ENCODE data around the gene SYNGAP1. TPM values are rescaled to one million over a fixed set of nuclear protein-coding genes. Genes with fewer than 3 reads are reported as not detected.

The SYNGAP1 gene
- polyA plus RNA-seq, 2 of the 4 experiments (the other 2 are of a cell fraction): 2.2 to 10.8 TPM

- Histone ChIP-seq H3K27ac (no peak overlapping the region), H3K4me2 (no peak overlapping the region), H3K4me1 (peaks cover 7% of the 10 kb centered on the region; the same call in 2 of the 3 replicates), H3K4me3 (no peak overlapping the region), H3K9me3 (no peaks in the 10 kb centered on the region)
- FAIRE-seq: no peak
- ChIA-PET CTCF (interaction anchor here (0.9 kb wide), 1 partner anchor 82 kb away, joined by 3 read pairs; no protein-coding TSS in a partner anchor), POLR2A (no interaction called here)
- DNase-seq (ENCODE audit: low read depth in 1 of 2, low spot score in 1 of 2): no peak
- TF ChIP-seq, protein P1, sequence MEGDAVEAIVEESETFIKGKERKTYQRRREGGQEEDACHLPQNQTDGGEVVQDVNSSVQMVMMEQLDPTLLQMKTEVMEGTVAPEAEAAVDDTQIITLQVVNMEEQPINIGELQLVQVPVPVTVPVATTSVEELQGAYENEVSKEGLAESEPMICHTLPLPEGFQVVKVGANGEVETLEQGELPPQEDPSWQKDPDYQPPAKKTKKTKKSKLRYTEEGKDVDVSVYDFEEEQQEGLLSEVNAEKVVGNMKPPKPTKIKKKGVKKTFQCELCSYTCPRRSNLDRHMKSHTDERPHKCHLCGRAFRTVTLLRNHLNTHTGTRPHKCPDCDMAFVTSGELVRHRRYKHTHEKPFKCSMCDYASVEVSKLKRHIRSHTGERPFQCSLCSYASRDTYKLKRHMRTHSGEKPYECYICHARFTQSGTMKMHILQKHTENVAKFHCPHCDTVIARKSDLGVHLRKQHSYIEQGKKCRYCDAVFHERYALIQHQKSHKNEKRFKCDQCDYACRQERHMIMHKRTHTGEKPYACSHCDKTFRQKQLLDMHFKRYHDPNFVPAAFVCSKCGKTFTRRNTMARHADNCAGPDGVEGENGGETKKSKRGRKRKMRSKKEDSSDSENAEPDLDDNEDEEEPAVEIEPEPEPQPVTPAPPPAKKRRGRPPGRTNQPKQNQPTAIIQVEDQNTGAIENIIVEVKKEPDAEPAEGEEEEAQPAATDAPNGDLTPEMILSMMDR (IDR thresholded peaks at IDR 0.05): no peak
- no peak for TF ChIP-seq KDM1A (IDR thresholded peaks at IDR 0.05; ENCODE audit: low read depth)
- no peak for ATAC-seq
- 76% methylated on average over 2 of the region's 2 CpGs for WGBS (ENCODE audit: missing lambda C conversion rate)
These were observed 39.4 kb upstream of the SYNGAP1 start for GRCh38 chr6:33380272-33380981.

DNA sequence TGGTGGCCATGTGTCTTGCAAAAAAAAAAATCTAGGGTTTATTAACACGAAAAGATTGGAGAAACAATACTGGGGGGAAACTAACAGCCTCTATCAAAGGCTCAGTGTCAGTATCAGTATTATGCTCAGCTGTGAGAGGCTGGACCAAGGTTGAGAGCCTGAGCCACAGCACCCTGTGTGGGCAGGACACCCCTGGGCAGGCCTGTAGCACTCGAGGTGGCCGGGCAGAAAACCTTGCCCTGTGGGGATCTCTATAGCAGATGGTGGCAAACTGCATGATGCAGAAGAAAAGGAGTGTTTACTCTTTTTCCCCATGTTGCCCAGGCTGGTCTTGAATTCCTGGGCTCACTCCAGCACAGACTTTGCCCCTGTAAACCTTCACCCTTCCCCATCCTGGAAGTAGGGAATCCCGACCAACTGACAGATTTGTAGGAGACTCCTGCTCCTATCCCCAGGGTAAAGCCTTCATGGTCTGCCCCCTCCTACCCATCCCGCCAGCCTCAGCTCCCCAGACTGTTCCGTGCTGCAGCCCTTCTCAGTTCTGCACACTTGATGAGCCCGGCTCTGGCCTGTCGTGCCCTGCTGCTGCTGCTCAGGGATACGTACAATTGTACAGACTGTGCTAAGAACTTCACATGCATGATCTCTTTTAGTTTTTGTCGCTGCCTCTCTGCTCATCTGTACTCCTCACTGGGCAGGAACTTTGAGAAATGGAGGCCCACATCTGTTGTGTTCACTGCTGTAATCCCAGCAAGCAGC lies 36.3 kb upstream of the SYNGAP1 start:
- Histone ChIP-seq H3K4me1 (no peaks in the 10 kb centered on the region), H3K9me3 (no peaks in the 10 kb centered on the region), H3K4me3 (no peak overlapping the region), H3K4me2 (no peak overlapping the region), H3K27ac (no peak overlapping the region)
- TF ChIP-seq ZNF302 (CRISPR knock-in tag; IDR thresholded peaks at IDR 0.05) (no peak), RCOR1 (IDR thresholded peaks at IDR 0.05; ENCODE audit: low read depth, low read length) (no peak), RAD21 (conservative IDR thresholded peaks at IDR 0.05 in 1 of 2, IDR thresholded peaks at IDR 0.05 in 1 of 2) (no peak), FOXS1 (CRISPR knock-in tag; IDR thresholded peaks at IDR 0.05) (no peak), ZFP36 (IDR thresholded peaks at IDR 0.05; ENCODE audit: borderline replicate concordance, partially characterized antibody) (no peak), NFE2L2 (conservative IDR thresholded peaks at IDR 0.05; ENCODE audit: low read length) (no peak), RFX5 (IDR thresholded peaks at IDR 0.05) (no peak), JUN (IDR thresholded peaks at IDR 0.05) (no peak), KDM5A (IDR thresholded peaks at IDR 0.05) (no peak), PHF8 (IDR thresholded peaks at IDR 0.05; ENCODE audit: borderline replicate concordance, low read depth) (no peak), NR3C1 (IDR thresholded peaks at IDR 0.05) (no peak), CHD2 (IDR thresholded peaks at IDR 0.05; ENCODE audit: low read length, partially characterized antibody) (no peak), EHF (CRISPR knock-in tag; IDR thresholded peaks at IDR 0.05) (no peak), GATA3 (IDR thresholded peaks at IDR 0.05; ENCODE audit: borderline replicate concordance) (no peak), BHLHE40 (IDR thresholded peaks at IDR 0.05; ENCODE audit: low read depth, low read length) (no peak)
- TF ChIP-seq, protein P2, sequence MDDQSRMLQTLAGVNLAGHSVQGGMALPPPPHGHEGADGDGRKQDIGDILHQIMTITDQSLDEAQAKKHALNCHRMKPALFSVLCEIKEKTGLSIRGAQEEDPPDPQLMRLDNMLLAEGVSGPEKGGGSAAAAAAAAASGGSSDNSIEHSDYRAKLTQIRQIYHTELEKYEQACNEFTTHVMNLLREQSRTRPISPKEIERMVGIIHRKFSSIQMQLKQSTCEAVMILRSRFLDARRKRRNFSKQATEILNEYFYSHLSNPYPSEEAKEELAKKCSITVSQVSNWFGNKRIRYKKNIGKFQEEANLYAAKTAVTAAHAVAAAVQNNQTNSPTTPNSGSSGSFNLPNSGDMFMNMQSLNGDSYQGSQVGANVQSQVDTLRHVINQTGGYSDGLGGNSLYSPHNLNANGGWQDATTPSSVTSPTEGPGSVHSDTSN (IDR thresholded peaks at IDR 0.05): no peak
- TF ChIP-seq, protein P3, sequence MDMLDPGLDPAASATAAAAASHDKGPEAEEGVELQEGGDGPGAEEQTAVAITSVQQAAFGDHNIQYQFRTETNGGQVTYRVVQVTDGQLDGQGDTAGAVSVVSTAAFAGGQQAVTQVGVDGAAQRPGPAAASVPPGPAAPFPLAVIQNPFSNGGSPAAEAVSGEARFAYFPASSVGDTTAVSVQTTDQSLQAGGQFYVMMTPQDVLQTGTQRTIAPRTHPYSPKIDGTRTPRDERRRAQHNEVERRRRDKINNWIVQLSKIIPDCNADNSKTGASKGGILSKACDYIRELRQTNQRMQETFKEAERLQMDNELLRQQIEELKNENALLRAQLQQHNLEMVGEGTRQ (IDR thresholded peaks at IDR 0.05): no peak
- TF ChIP-seq, protein P1 (IDR thresholded peaks at IDR 0.05): no peak
- CTCF ChIA-PET: interaction anchor here (0.6 to 4.6 kb wide), 12 partner anchors 9 to 247 kb away, joined by 3 to 21 read pairs (median 3); no protein-coding TSS in a partner anchor
- POLR2A ChIA-PET: no interaction called here
- ATAC-seq: peak in 1 of 2 experiments; percentile 27; a peak in 2 of 6 replicates
- 52% methylated on average over 10 of the region's 10 CpGs for WGBS (ENCODE audit: missing lambda C conversion rate)
- no peak for DNase-seq (ENCODE audit: low read depth in 1 of 2, low spot score in 1 of 2)
- FAIRE-seq: no peak
